ENCODE results near the gene NOL9.

Gene NOL9

GRCh38 chr1:6481820-6482219 is 72.5 kb downstream of the NOL9 start:
- Histone ChIP-seq H4K91ac (ENCODE audit: low read depth, low read length) (no peak overlapping the region), H2AFZ (ENCODE audit: insufficient read depth, low read length, poor library complexity) (no peak overlapping the region), H3K4me3 (ENCODE audit: low read depth, low read length) (no peak overlapping the region), H2AK5ac (ENCODE audit: low read length) (no peak overlapping the region), H2BK120ac (ENCODE audit: insufficient read depth, low read length, poor library complexity) (no peak overlapping the region), H3K9me3 (ENCODE audit: insufficient read depth, low read depth, low read length) (no peaks in the 10 kb centered on the region), H4K12ac (ENCODE audit: low read depth, low read length) (no peak overlapping the region), H2BK5ac (ENCODE audit: low read depth, low read length, poor library complexity) (no peak overlapping the region), H2BK12ac (ENCODE audit: low read length) (no peak overlapping the region), H3K27ac (ENCODE audit: low read depth, low read length) (no peak overlapping the region), H3K36me3 (ENCODE audit: control insufficient read depth in 1 of 2, insufficient read depth in 2 of 2, low read length in 2 of 2) (peaks cover 22 to 26% of the 10 kb centered on the region in 2 experiments), H3K14ac (ENCODE audit: low read length) (no peak overlapping the region), H4K8ac (ENCODE audit: low read depth, low read length) (no peak overlapping the region), H3K27me3 (ENCODE audit: insufficient read depth, low read length) (no peaks in the 10 kb centered on the region), H3K4me1 (ENCODE audit: control insufficient read depth in 1 of 2, insufficient read depth in 2 of 2, low read length in 2 of 2) (peaks cover 21 to 25% of the 10 kb centered on the region in 2 experiments), H3K9ac (ENCODE audit: low read length) (no peak overlapping the region), H3K4me2 (ENCODE audit: low read length) (no peak overlapping the region), H3K79me1 (ENCODE audit: low read length) (peaks cover 13% of the 10 kb centered on the region), H3K4ac (ENCODE audit: low read depth, low read length) (no peak overlapping the region), H3K79me2 (ENCODE audit: control insufficient read depth, insufficient read depth, low read length, poor library complexity) (peaks cover 6% of the 10 kb centered on the region), H3K18ac (ENCODE audit: low read length) (peak overlapping the region; percentile 59), H3K23ac (ENCODE audit: low read length) (no peak overlapping the region)
- no CpG with 5 or more reads among the region's 5 CpGs for WGBS (ENCODE audit: extremely low coverage, insufficient coverage, insufficient read length)
- DNase-seq: no peak

- Histone ChIP-seq H3K9me3 (ENCODE audit: insufficient read depth, low read depth, low read length) (no peaks in the 10 kb centered on the region), H3K4me3 (ENCODE audit: low read depth, low read length) (no peak overlapping the region), H3K14ac (ENCODE audit: low read length) (no peak overlapping the region), H3K4me2 (ENCODE audit: low read length) (no peak overlapping the region), H3K4me1 (ENCODE audit: control insufficient read depth in 1 of 2, insufficient read depth in 2 of 2, low read length in 2 of 2) (peaks cover 6 to 8% of the 10 kb centered on the region in 2 experiments), H3K23ac (ENCODE audit: low read length) (no peak overlapping the region), H3K4ac (ENCODE audit: low read depth, low read length) (no peak overlapping the region), H3K36me3 (ENCODE audit: control insufficient read depth in 1 of 2, insufficient read depth in 2 of 2, low read length in 2 of 2) (peaks cover 45 to 52% of the 10 kb centered on the region in 2 experiments), H2AFZ (ENCODE audit: insufficient read depth, low read length, poor library complexity) (no peak overlapping the region), H3K79me1 (ENCODE audit: low read length) (no peaks in the 10 kb centered on the region), H3K9ac (ENCODE audit: low read length) (no peak overlapping the region), H2BK12ac (ENCODE audit: low read length) (no peak overlapping the region), H4K91ac (ENCODE audit: low read depth, low read length) (no peak overlapping the region), H3K18ac (ENCODE audit: low read length) (no peak overlapping the region), H3K27ac (ENCODE audit: low read depth, low read length) (no peak overlapping the region), H3K27me3 (ENCODE audit: insufficient read depth, low read length) (no peaks in the 10 kb centered on the region), H2AK5ac (ENCODE audit: low read length) (no peak overlapping the region), H2BK5ac (ENCODE audit: low read depth, low read length, poor library complexity) (no peak overlapping the region), H4K12ac (ENCODE audit: low read depth, low read length) (no peak overlapping the region), H4K8ac (ENCODE audit: low read depth, low read length) (no peak overlapping the region), H2BK120ac (ENCODE audit: insufficient read depth, low read length, poor library complexity) (no peak overlapping the region), H3K79me2 (ENCODE audit: control insufficient read depth, insufficient read depth, low read length, poor library complexity) (no peaks in the 10 kb centered on the region)
- no peak for DNase-seq
- WGBS (ENCODE audit: extremely low coverage, insufficient coverage, insufficient read length): no CpG with 5 or more reads among the region's 24 CpGs
Observed at GRCh38 chr1:6477039-6477820, 77.1 kb downstream of the NOL9 start.

GRCh38 chr1:6476483-6476882 is 77.8 kb downstream of the NOL9 start:
- no peak overlapping the region for H3K23ac ChIP-seq (ENCODE audit: low read length)
- no peak overlapping the region for H3K27ac ChIP-seq (ENCODE audit: low read depth, low read length)
- no peaks in the 10 kb centered on the region for H3K9me3 ChIP-seq (ENCODE audit: insufficient read depth, low read depth, low read length)
- peaks cover 6 to 8% of the 10 kb centered on the region in 2 experiments for H3K4me1 ChIP-seq (ENCODE audit: control insufficient read depth in 1 of 2, insufficient read depth in 2 of 2, low read length in 2 of 2)
- no peak overlapping the region for H4K12ac ChIP-seq (ENCODE audit: low read depth, low read length)
- no peak overlapping the region for H4K8ac ChIP-seq (ENCODE audit: low read depth, low read length)
- H2BK12ac ChIP-seq (ENCODE audit: low read length): no peak overlapping the region
- H3K9ac ChIP-seq (ENCODE audit: low read length): no peak overlapping the region
- H3K36me3 ChIP-seq (ENCODE audit: control insufficient read depth in 1 of 2, insufficient read depth in 2 of 2, low read length in 2 of 2): peaks cover 52 to 56% of the 10 kb centered on the region in 2 experiments
- no peak overlapping the region for H2AK5ac ChIP-seq (ENCODE audit: low read length)
- no peak overlapping the region for H3K4me3 ChIP-seq (ENCODE audit: low read depth, low read length)
- no peak overlapping the region for H3K18ac ChIP-seq (ENCODE audit: low read length)
- no peaks in the 10 kb centered on the region for H3K79me2 ChIP-seq (ENCODE audit: control insufficient read depth, insufficient read depth, low read length, poor library complexity)
- no peak overlapping the region for H3K4ac ChIP-seq (ENCODE audit: low read depth, low read length)
- H3K79me1 ChIP-seq (ENCODE audit: low read length): no peaks in the 10 kb centered on the region
- no peak overlapping the region for H2AFZ ChIP-seq (ENCODE audit: insufficient read depth, low read length, poor library complexity)
- H2BK5ac ChIP-seq (ENCODE audit: low read depth, low read length, poor library complexity): no peak overlapping the region
- H2BK120ac ChIP-seq (ENCODE audit: insufficient read depth, low read length, poor library complexity): no peak overlapping the region
- no peak overlapping the region for H3K4me2 ChIP-seq (ENCODE audit: low read length)
- no CpG with 5 or more reads among the region's 5 CpGs for WGBS (ENCODE audit: extremely low coverage, insufficient coverage, insufficient read length)
- H3K14ac ChIP-seq (ENCODE audit: low read length): no peak overlapping the region
- H4K91ac ChIP-seq (ENCODE audit: low read depth, low read length): no peak overlapping the region
- no peak for DNase-seq
- no peaks in the 10 kb centered on the region for H3K27me3 ChIP-seq (ENCODE audit: insufficient read depth, low read length)

GRCh38 chr1:6475381-6476133 is 78.8 kb downstream of the NOL9 start:
- DNase-seq: peak; percentile 63 to 86
- Histone ChIP-seq H4K91ac (ENCODE audit: low read depth, low read length) (no peak overlapping the region), H2BK5ac (ENCODE audit: low read depth, low read length, poor library complexity) (no peak overlapping the region), H3K4me2 (ENCODE audit: low read length) (no peak overlapping the region), H2BK120ac (ENCODE audit: insufficient read depth, low read length, poor library complexity) (no peak overlapping the region), H4K8ac (ENCODE audit: low read depth, low read length) (no peak overlapping the region), H2AK5ac (ENCODE audit: low read length) (no peak overlapping the region), H3K4me3 (ENCODE audit: low read depth, low read length) (no peak overlapping the region), H3K79me2 (ENCODE audit: control insufficient read depth, insufficient read depth, low read length, poor library complexity) (no peaks in the 10 kb centered on the region), H4K12ac (ENCODE audit: low read depth, low read length) (no peak overlapping the region), H3K23ac (ENCODE audit: low read length) (no peak overlapping the region), H3K18ac (ENCODE audit: low read length) (no peak overlapping the region), H3K4ac (ENCODE audit: low read depth, low read length) (no peak overlapping the region), H2AFZ (ENCODE audit: insufficient read depth, low read length, poor library complexity) (no peak overlapping the region), H3K4me1 (ENCODE audit: control insufficient read depth in 1 of 2, insufficient read depth in 2 of 2, low read length in 2 of 2) (peaks cover 6 to 8% of the 10 kb centered on the region in 2 experiments), H3K27ac (ENCODE audit: low read depth, low read length) (no peak overlapping the region), H2BK12ac (ENCODE audit: low read length) (no peak overlapping the region), H3K36me3 (ENCODE audit: control insufficient read depth in 1 of 2, insufficient read depth in 2 of 2, low read length in 2 of 2) (peaks cover 56 to 61% of the 10 kb centered on the region in 2 experiments), H3K9me3 (ENCODE audit: insufficient read depth, low read depth, low read length) (peaks cover 2% of the 10 kb centered on the region), H3K9ac (ENCODE audit: low read length) (no peak overlapping the region), H3K79me1 (ENCODE audit: low read length) (no peaks in the 10 kb centered on the region), H3K14ac (ENCODE audit: low read length) (no peak overlapping the region), H3K27me3 (ENCODE audit: insufficient read depth, low read length) (no peaks in the 10 kb centered on the region)
- no CpG with 5 or more reads among the region's 33 CpGs for whole genome bisulfite sequencing (ENCODE audit: extremely low coverage, insufficient coverage, insufficient read length)

All from trophoblast cell (in vitro differentiated cells and primary cell).